IgD-negative memory B cell (primary cell): ENCODE results near the gene FLNB. TPM values are rescaled to one million over a fixed set of nuclear protein-coding genes. Genes with fewer than 3 reads are reported as not detected.

ENCODE experiments used
- H3K27ac Mint-ChIP-seq, 3 donors: one replicate each; pipeline ENCODE4 v1.8.0; 2020 to 2022; ENCODE audit warnings: mild to moderate bottlenecking in 3 of 3, mixed read lengths in 3 of 3, moderate library complexity in 1 of 3
- H3K27me3 Mint-ChIP-seq: one replicate; pipeline ENCODE4 v1.8.0; 2021; ENCODE audit warnings: mixed read lengths
- H3K36me3 Mint-ChIP-seq: one replicate; pipeline ENCODE4 v1.8.0; 2020; ENCODE audit warnings: mild to moderate bottlenecking, mixed read lengths
- H3K4me1 Mint-ChIP-seq, 3 donors: one replicate each; pipeline ENCODE4 v1.8.0; 2020 to 2022; ENCODE audit warnings: mixed read lengths in 3 of 3, mild to moderate bottlenecking in 1 of 3
- H3K4me3 Mint-ChIP-seq, 4 donors: one replicate each; pipeline ENCODE4 v1.8.0; 2020 to 2022; ENCODE audit warnings: mild to moderate bottlenecking in 4 of 4, mixed read lengths in 4 of 4, moderate library complexity in 3 of 4
- H3K9me3 Mint-ChIP-seq, 3 donors: one replicate each; pipeline ENCODE4 v1.8.0; 2020 to 2021; ENCODE audit warnings: mixed read lengths in 3 of 3, mild to moderate bottlenecking in 1 of 3
- polyA plus RNA-seq: library from polyadenylated mRNA; unstranded; fragments of 300-500 nt; fragmentation: Illumina TruSeq; gene quantifications from one replicate; pipeline ENCODE4 v1.2.3, GENCODE V29; 2021

Gene FLNB
- polyA plus RNA-seq, 1 donor from 2014 or later = 19.7 TPM

GRCh38 chr3:58026598-58026997, 18.4 kb downstream of the FLNB start:
- Mint-ChIP-seq H3K27me3 (no peaks in the 10 kb centered on the region), H3K36me3 (no peaks in the 10 kb centered on the region), H3K4me3 (no peak overlapping the region), H3K4me1 (peaks cover 8 to 39% (median 18%) of the 10 kb centered on the region in 3 donors), H3K9me3 (no peaks in the 10 kb centered on the region), H3K27ac (no peak overlapping the region)

- Mint-ChIP-seq H3K4me1 (peaks cover 5 to 34% (median 10%) of the 10 kb centered on the region in 3 donors), H3K27me3 (no peaks in the 10 kb centered on the region), H3K27ac (peak overlapping the region in 1 of 3 donors; percentile 77), H3K9me3 (no peaks in the 10 kb centered on the region), H3K36me3 (no peaks in the 10 kb centered on the region), H3K4me3 (no peak overlapping the region)
These were observed 19.6 kb downstream of the FLNB start for GRCh38 chr3:58027704-58028317.

- Mint-ChIP-seq H3K36me3 (no peaks in the 10 kb centered on the region), H3K9me3 (no peaks in the 10 kb centered on the region), H3K27me3 (no peaks in the 10 kb centered on the region), H3K4me3 (no peak overlapping the region), H3K27ac (peak overlapping the region in 1 of 3 donors; percentile 2), H3K4me1 (peaks cover 9 to 35% (median 16%) of the 10 kb centered on the region in 3 donors)
These were observed 20.7 kb downstream of the FLNB start for GRCh38 chr3:58028902-58029301.

- Mint-ChIP-seq H3K27ac (peak overlapping the region in 2 of 3 donors; percentile 1 to 85), H3K36me3 (no peaks in the 10 kb centered on the region), H3K27me3 (no peaks in the 10 kb centered on the region), H3K4me1 (peaks cover 16 to 41% (median 20%) of the 10 kb centered on the region in 3 donors), H3K9me3 (no peaks in the 10 kb centered on the region), H3K4me3 (no peak overlapping the region)
These were observed 21.8 kb downstream of the FLNB start for GRCh38 chr3:58029842-58030584.

GRCh38 chr3:58032186-58032585, 24.0 kb downstream of the FLNB start:
- peaks cover 28 to 50% (median 37%) of the 10 kb centered on the region in 3 donors for H3K4me1 Mint-ChIP-seq
- H3K27ac Mint-ChIP-seq = peak overlapping the region in 1 of 3 donors; percentile 81

GRCh38 chr3:58034738-58035523, 26.7 kb downstream of the FLNB start:
- Mint-ChIP-seq H3K4me1 (peaks cover 38 to 52% (median 43%) of the 10 kb centered on the region in 3 donors), H3K27ac (peak overlapping the region; percentile 87 to 99 (median 98)), H3K4me3 (peak overlapping the region; percentile 27 to 87 (median 70)), H3K27me3 (no peaks in the 10 kb centered on the region), H3K9me3 (no peaks in the 10 kb centered on the region), H3K36me3 (peaks cover 2% of the 10 kb centered on the region)

More at GRCh38 chr3:58032186-58032585, 24.0 kb downstream of the FLNB start:
- no peaks in the 10 kb centered on the region for H3K9me3 Mint-ChIP-seq
- no peaks in the 10 kb centered on the region for H3K27me3 Mint-ChIP-seq
- H3K36me3 Mint-ChIP-seq = peaks cover 2% of the 10 kb centered on the region
- no peak overlapping the region for H3K4me3 Mint-ChIP-seq

GRCh38 chr3:58035524-58036255, 27.5 kb downstream of the FLNB start:
- H3K27ac Mint-ChIP-seq = peak overlapping the region; percentile 87 to 99 (median 98)
- peak overlapping the region; percentile 27 to 87 (median 70) for H3K4me3 Mint-ChIP-seq
- no peaks in the 10 kb centered on the region for H3K9me3 Mint-ChIP-seq
- H3K4me1 Mint-ChIP-seq = peaks cover 38 to 53% (median 45%) of the 10 kb centered on the region in 3 donors
- H3K36me3 Mint-ChIP-seq = peaks cover 2% of the 10 kb centered on the region
- no peaks in the 10 kb centered on the region for H3K27me3 Mint-ChIP-seq

GRCh38 chr3:58036293-58037032, 28.2 kb downstream of the FLNB start:
- H3K27me3 Mint-ChIP-seq = no peaks in the 10 kb centered on the region
- peak overlapping the region; percentile 87 to 99 (median 98) for H3K27ac Mint-ChIP-seq
- H3K36me3 Mint-ChIP-seq = peaks cover 2% of the 10 kb centered on the region
- H3K9me3 Mint-ChIP-seq = no peaks in the 10 kb centered on the region
- peaks cover 44 to 55% (median 49%) of the 10 kb centered on the region in 3 donors for H3K4me1 Mint-ChIP-seq
- peak overlapping the region in 2 of 4 donors; percentile 54 to 83 for H3K4me3 Mint-ChIP-seq

- Mint-ChIP-seq H3K4me1 (peaks cover 48 to 59% (median 54%) of the 10 kb centered on the region in 3 donors), H3K27ac (peak overlapping the region; percentile 52 to 99 (median 85)), H3K4me3 (no peak overlapping the region), H3K9me3 (no peaks in the 10 kb centered on the region), H3K27me3 (no peaks in the 10 kb centered on the region), H3K36me3 (peaks cover 2% of the 10 kb centered on the region)
These were observed 29.1 kb downstream of the FLNB start for GRCh38 chr3:58037141-58037910.

GRCh38 chr3:58038675-58039292, 30.6 kb downstream of the FLNB start:
- Mint-ChIP-seq H3K27me3 (no peaks in the 10 kb centered on the region), H3K4me3 (peak overlapping the region in 2 of 4 donors; percentile 63 to 82), H3K4me1 (peaks cover 44 to 58% (median 56%) of the 10 kb centered on the region in 3 donors), H3K36me3 (peaks cover 2% of the 10 kb centered on the region), H3K27ac (peak overlapping the region in 2 of 3 donors; percentile 51 to 94), H3K9me3 (no peaks in the 10 kb centered on the region)

GRCh38 chr3:58039601-58040000, 31.4 kb downstream of the FLNB start:
- H3K4me1 Mint-ChIP-seq = peaks cover 45 to 60% (median 56%) of the 10 kb centered on the region in 3 donors

GRCh38 chr3:58041182-58041825, 33.1 kb downstream of the FLNB start:
- Mint-ChIP-seq H3K9me3 (no peaks in the 10 kb centered on the region), H3K36me3 (peaks cover 2% of the 10 kb centered on the region), H3K4me3 (peak overlapping the region in 1 of 4 donors; percentile 43), H3K4me1 (peaks cover 30 to 48% (median 44%) of the 10 kb centered on the region in 3 donors), H3K27ac (peak overlapping the region in 2 of 3 donors; percentile 17 to 23), H3K27me3 (no peaks in the 10 kb centered on the region)

More at GRCh38 chr3:58039601-58040000, 31.4 kb downstream of the FLNB start:
- Mint-ChIP-seq H3K27me3 (no peaks in the 10 kb centered on the region), H3K9me3 (no peaks in the 10 kb centered on the region), H3K27ac (peak overlapping the region; percentile 23 to 74 (median 51)), H3K36me3 (peaks cover 2% of the 10 kb centered on the region), H3K4me3 (peak overlapping the region in 1 of 4 donors; percentile 63)
